Fibroblast of mammary gland (primary cell): ENCODE data around the gene ALDH3B2.

ENCODE experiments used
- DNase-seq: peaks from one replicate; pipeline ENCODE4 v3.0.0-alpha.2; 2010; ENCODE audit warnings: low read depth
- H3K4me3 ChIP-seq: 2 replicates; pipeline ENCODE4 v1.5.1; 2011; ENCODE audit warnings: low read depth, mild to moderate bottlenecking, low read length, moderate library complexity; ENCODE audit not compliant: control insufficient read depth
- CTCF ChIP-seq: conservative IDR thresholded peaks from 2 replicates; pipeline ENCODE4 v1.5.1; 2011; ENCODE audit warnings: low read depth, low read length, inconsistent platforms; ENCODE audit not compliant: control insufficient read depth, insufficient read depth

The ALDH3B2 gene

GRCh38 chr11:67668192-67668551 lies 6.3 kb downstream of the ALDH3B2 start:
- no peak overlapping the region for H3K4me3 ChIP-seq
- DNase-seq, result no peak
- TF ChIP-seq CTCF, result no peak

- DNase-seq, result no peak
These were observed 6.8 kb downstream of the ALDH3B2 start for GRCh38 chr11:67667490-67668191.

GRCh38 chr11:67666676-67667489 lies 7.5 kb downstream of the ALDH3B2 start:
- H3K4me3 ChIP-seq, result no peak overlapping the region
- no peak for TF ChIP-seq CTCF
- DNase-seq, result no peak

More at GRCh38 chr11:67667490-67668191, 6.8 kb downstream of the ALDH3B2 start:
- H3K4me3 ChIP-seq, result no peak overlapping the region
- TF ChIP-seq CTCF, result no peak

- no peak overlapping the region for H3K4me3 ChIP-seq
- no peak for DNase-seq
- TF ChIP-seq CTCF, result no peak
These were observed 8.1 kb downstream of the ALDH3B2 start for GRCh38 chr11:67666303-67666645.

GRCh38 chr11:67665541-67666302 lies 8.7 kb downstream of the ALDH3B2 start:
- TF ChIP-seq CTCF, result no peak
- no peak overlapping the region for H3K4me3 ChIP-seq
- DNase-seq, result no peak

GRCh38 chr11:67664696-67665540 lies 9.5 kb downstream of the ALDH3B2 start:
- no peak overlapping the region for H3K4me3 ChIP-seq
- no peak for TF ChIP-seq CTCF
- no peak for DNase-seq
